T-helper 1 cell treated with Interleukin-12 subunit alpha and Interleukin-12 subunit beta and Interleukin-4 antibody, amounts not matched to agents 30 μg/mL and 1 μg/mL, for 36 hours (primary cell): ENCODE data around the gene ZBTB7C.

Experiments used
- H3K27ac Mint-ChIP-seq: one replicate; pipeline ENCODE4 v1.8.0; 2021; ENCODE audit warnings: mild to moderate bottlenecking, mixed read lengths
- H3K27me3 Mint-ChIP-seq: one replicate; pipeline ENCODE4 v1.8.0; 2021; ENCODE audit warnings: low read depth, mixed read lengths
- H3K36me3 Mint-ChIP-seq: one replicate; pipeline ENCODE4 v1.8.0; 2021; ENCODE audit warnings: low read depth, mixed read lengths
- H3K4me1 Mint-ChIP-seq: one replicate; pipeline ENCODE4 v1.8.0; 2021; ENCODE audit warnings: low read depth, mixed read lengths
- H3K4me3 Mint-ChIP-seq: one replicate; pipeline ENCODE4 v1.8.0; 2021; ENCODE audit warnings: mild to moderate bottlenecking, moderate library complexity, mixed read lengths
- H3K9me3 Mint-ChIP-seq: one replicate; pipeline ENCODE4 v1.8.0; 2021; ENCODE audit warnings: mixed read lengths

ZBTB7C gene

GRCh38 chr18:48003426-48004349, 405.5 kb downstream of the ZBTB7C start:
- Mint-ChIP-seq H3K36me3 (no peaks in the 10 kb centered on the region), H3K4me3 (no peak overlapping the region), H3K4me1 (peaks cover 2% of the 10 kb centered on the region), H3K27ac (no peak overlapping the region), H3K9me3 (no peaks in the 10 kb centered on the region), H3K27me3 (peaks cover 11% of the 10 kb centered on the region)

- H3K9me3 Mint-ChIP-seq = no peaks in the 10 kb centered on the region
- H3K27me3 Mint-ChIP-seq = peaks cover 8% of the 10 kb centered on the region
- H3K36me3 Mint-ChIP-seq = no peaks in the 10 kb centered on the region
- H3K4me3 Mint-ChIP-seq = no peak overlapping the region
- no peak overlapping the region for H3K27ac Mint-ChIP-seq
- no peaks in the 10 kb centered on the region for H3K4me1 Mint-ChIP-seq
These were observed 406.2 kb downstream of the ZBTB7C start for GRCh38 chr18:48002933-48003365.

- Mint-ChIP-seq H3K9me3 (peaks cover 8% of the 10 kb centered on the region), H3K27me3 (no peaks in the 10 kb centered on the region), H3K27ac (no peak overlapping the region), H3K4me1 (no peaks in the 10 kb centered on the region), H3K36me3 (no peaks in the 10 kb centered on the region), H3K4me3 (no peak overlapping the region)
These were observed 408.5 kb downstream of the ZBTB7C start for GRCh38 chr18:48000701-48001100.

GRCh38 chr18:47999801-48000248, 409.4 kb downstream of the ZBTB7C start:
- H3K27ac Mint-ChIP-seq = no peak overlapping the region
- H3K4me3 Mint-ChIP-seq = no peak overlapping the region
- H3K36me3 Mint-ChIP-seq = no peaks in the 10 kb centered on the region
- H3K9me3 Mint-ChIP-seq = peaks cover 8% of the 10 kb centered on the region
- H3K27me3 Mint-ChIP-seq = no peaks in the 10 kb centered on the region
- no peaks in the 10 kb centered on the region for H3K4me1 Mint-ChIP-seq

- H3K36me3 Mint-ChIP-seq = no peaks in the 10 kb centered on the region
- H3K27me3 Mint-ChIP-seq = peaks cover 10% of the 10 kb centered on the region
- peaks cover 8% of the 10 kb centered on the region for H3K9me3 Mint-ChIP-seq
- H3K27ac Mint-ChIP-seq = no peak overlapping the region
- H3K4me1 Mint-ChIP-seq = no peaks in the 10 kb centered on the region
- H3K4me3 Mint-ChIP-seq = no peak overlapping the region
These were observed 411.8 kb downstream of the ZBTB7C start for GRCh38 chr18:47997338-47997780.

- Mint-ChIP-seq H3K4me1 (no peaks in the 10 kb centered on the region), H3K27me3 (peaks cover 10% of the 10 kb centered on the region), H3K9me3 (peaks cover 8% of the 10 kb centered on the region), H3K27ac (no peak overlapping the region), H3K36me3 (no peaks in the 10 kb centered on the region), H3K4me3 (no peak overlapping the region)
These were observed 413.1 kb downstream of the ZBTB7C start for GRCh38 chr18:47996091-47996541.

- H3K36me3 Mint-ChIP-seq = no peaks in the 10 kb centered on the region
- H3K27ac Mint-ChIP-seq = no peak overlapping the region
- peaks cover 8% of the 10 kb centered on the region for H3K9me3 Mint-ChIP-seq
- H3K4me3 Mint-ChIP-seq = no peak overlapping the region
- H3K4me1 Mint-ChIP-seq = no peaks in the 10 kb centered on the region
- peaks cover 10% of the 10 kb centered on the region for H3K27me3 Mint-ChIP-seq
These were observed 413.5 kb downstream of the ZBTB7C start for GRCh38 chr18:47995654-47996053.

GRCh38 chr18:47993409-47993808, 415.8 kb downstream of the ZBTB7C start:
- Mint-ChIP-seq H3K36me3 (no peaks in the 10 kb centered on the region), H3K4me1 (no peaks in the 10 kb centered on the region), H3K27ac (no peak overlapping the region), H3K27me3 (peaks cover 13% of the 10 kb centered on the region), H3K9me3 (peaks cover 8% of the 10 kb centered on the region), H3K4me3 (no peak overlapping the region)

- Mint-ChIP-seq H3K9me3 (peaks cover 8% of the 10 kb centered on the region), H3K27me3 (peaks cover 13% of the 10 kb centered on the region)
These were observed 416.2 kb downstream of the ZBTB7C start for GRCh38 chr18:47992976-47993375.

GRCh38 chr18:47992266-47992665, 416.9 kb downstream of the ZBTB7C start:
- Mint-ChIP-seq H3K36me3 (no peaks in the 10 kb centered on the region), H3K9me3 (peaks cover 3% of the 10 kb centered on the region), H3K4me3 (no peak overlapping the region), H3K27ac (no peak overlapping the region), H3K27me3 (peaks cover 13% of the 10 kb centered on the region), H3K4me1 (no peaks in the 10 kb centered on the region)

More at GRCh38 chr18:47992976-47993375, 416.2 kb downstream of the ZBTB7C start:
- Mint-ChIP-seq H3K4me3 (no peak overlapping the region), H3K4me1 (no peaks in the 10 kb centered on the region), H3K27ac (no peak overlapping the region), H3K36me3 (no peaks in the 10 kb centered on the region)

- no peaks in the 10 kb centered on the region for H3K4me1 Mint-ChIP-seq
- no peak overlapping the region for H3K27ac Mint-ChIP-seq
- no peaks in the 10 kb centered on the region for H3K9me3 Mint-ChIP-seq
These were observed 418.2 kb downstream of the ZBTB7C start for GRCh38 chr18:47990981-47991380.

GRCh38 chr18:47987388-47987699, 421.8 kb downstream of the ZBTB7C start:
- Mint-ChIP-seq H3K9me3 (no peaks in the 10 kb centered on the region), H3K4me1 (no peaks in the 10 kb centered on the region)

More at GRCh38 chr18:47990981-47991380, 418.2 kb downstream of the ZBTB7C start:
- H3K36me3 Mint-ChIP-seq = no peaks in the 10 kb centered on the region
- peaks cover 13% of the 10 kb centered on the region for H3K27me3 Mint-ChIP-seq
- no peak overlapping the region for H3K4me3 Mint-ChIP-seq

GRCh38 chr18:47986620-47987387, 422.4 kb downstream of the ZBTB7C start:
- no peak overlapping the region for H3K27ac Mint-ChIP-seq

More at GRCh38 chr18:47987388-47987699, 421.8 kb downstream of the ZBTB7C start:
- Mint-ChIP-seq H3K27ac (no peak overlapping the region), H3K27me3 (peaks cover 3% of the 10 kb centered on the region), H3K4me3 (no peak overlapping the region), H3K36me3 (no peaks in the 10 kb centered on the region)

GRCh38 chr18:47985866-47986265, 423.3 kb downstream of the ZBTB7C start:
- Mint-ChIP-seq H3K9me3 (no peaks in the 10 kb centered on the region), H3K36me3 (no peaks in the 10 kb centered on the region), H3K4me1 (no peaks in the 10 kb centered on the region), H3K4me3 (no peak overlapping the region), H3K27ac (no peak overlapping the region), H3K27me3 (peaks cover 3% of the 10 kb centered on the region)

More at GRCh38 chr18:47986620-47987387, 422.4 kb downstream of the ZBTB7C start:
- H3K4me1 Mint-ChIP-seq = no peaks in the 10 kb centered on the region
- no peaks in the 10 kb centered on the region for H3K36me3 Mint-ChIP-seq
- H3K27me3 Mint-ChIP-seq = peaks cover 3% of the 10 kb centered on the region
- no peak overlapping the region for H3K4me3 Mint-ChIP-seq
- H3K9me3 Mint-ChIP-seq = no peaks in the 10 kb centered on the region
